ENCODE results near the gene MLLT10. TPM values are rescaled to one million over a fixed set of nuclear protein-coding genes. Genes with fewer than 3 reads are reported as not detected.

Gene MLLT10
- total and polyA plus RNA-seq, 2 donors (not counting 3 experiments of a cell fraction or from before 2014, with no cell fraction given): 35.4 to 54.0 TPM

GRCh38 chr10:21705142-21705827, 171.3 kb downstream of the MLLT10 start:
- H3K79me2 ChIP-seq (ENCODE audit: control insufficient read depth, insufficient read depth, low read length): peaks cover 44% of the 10 kb centered on the region
- no peaks in the 10 kb centered on the region for H3K27me3 ChIP-seq (ENCODE audit: control insufficient read depth in 2 of 2, insufficient read depth in 2 of 2, low read length in 2 of 2)
- dilution Hi-C loops (cut with MboI; ENCODE audit: extremely low pct_ligation_motif_present, low sequenced_read_pairs) (no loop called here), intact Hi-C loops (cut with micrococcal nuclease) (no loop called here)
- no peaks in the 10 kb centered on the region for H3K9me3 ChIP-seq (replicated peaks; ENCODE audit: control insufficient read depth, insufficient read depth, low read length)
- ChIA-PET POLR2A (no interaction called here), CTCF (interaction anchor here (0.6 to 1.2 kb wide), 3 partner anchors 9 to 155 kb away, joined by 3 read pairs; no protein-coding TSS in a partner anchor)
- BruUV-seq (replicated peaks): no TSS peak
- no peaks in the 10 kb centered on the region for H3K36me3 ChIP-seq (ENCODE audit: control insufficient read depth in 2 of 2, extremely low read depth in 1 of 2, insufficient read depth in 2 of 2, low read length in 2 of 2)
- no peak for FAIRE-seq
- no peak overlapping the region for H3K27ac ChIP-seq (ENCODE audit: insufficient read depth, low read depth, low read length)
- H3K9ac ChIP-seq (replicated peaks; ENCODE audit: extremely low read depth, insufficient read depth, low read length): no peak overlapping the region
- TF ChIP-seq JUN (IDR thresholded peaks at IDR 0.05; ENCODE audit: borderline replicate concordance, insufficient read depth, insufficient read length, low read depth): no peak
- TF ChIP-seq MYC (IDR thresholded peaks at IDR 0.05; ENCODE audit: low read depth, low read length): no peak
- TF ChIP-seq FOS (IDR thresholded peaks at IDR 0.05; ENCODE audit: borderline replicate concordance, insufficient read depth, low read length): no peak
- no peak for TF ChIP-seq EZH2 (IDR thresholded peaks at IDR 0.05; ENCODE audit: borderline replicate concordance, low read depth, low read length, severe bottlenecking)
- TF ChIP-seq POLR2A (IDR thresholded peaks at IDR 0.05; ENCODE audit: low read depth, low read length): no peak
- no peak for TF ChIP-seq CTCF (IDR thresholded peaks at IDR 0.05; ENCODE audit: extremely low read depth in 1 of 2, insufficient read depth in 1 of 2, low read depth in 1 of 2, low read length in 2 of 2)
- no peak for TF ChIP-seq GATA2 (IDR thresholded peaks at IDR 0.05; ENCODE audit: insufficient read depth, insufficient read length, low read depth, low read length)
- TF ChIP-seq MAX (IDR thresholded peaks at IDR 0.05; ENCODE audit: insufficient read depth, insufficient read length): no peak
- TF ChIP-seq POLR2AphosphoS5 (IDR thresholded peaks at IDR 0.05; ENCODE audit: insufficient read depth, low read depth, low read length): no peak
- peaks cover 4% of the 10 kb centered on the region for H4K20me1 ChIP-seq (replicated peaks; ENCODE audit: control insufficient read depth, extremely low read depth, insufficient read depth, low read length)
- no peak overlapping the region for H2AFZ ChIP-seq (ENCODE audit: low read depth, low read length)
- no peak for DNase-seq (ENCODE audit: low read depth, low spot score)
- H3K4me2 ChIP-seq (ENCODE audit: insufficient read depth, low read length): no peak overlapping the region
- no peak overlapping the region for H3K4me3 ChIP-seq (replicated peaks in 1 of 3; ENCODE audit: insufficient read depth in 1 of 3, low read depth in 1 of 3, low read length in 3 of 3)
- H3K9me1 ChIP-seq (replicated peaks; ENCODE audit: control insufficient read depth, extremely low read depth, insufficient read depth, low read length): no peaks in the 10 kb centered on the region
- peaks cover 6% of the 10 kb centered on the region for H3K4me1 ChIP-seq (ENCODE audit: control insufficient read depth, extremely low read depth, insufficient read depth, low read length)

All from endothelial cell of umbilical vein (primary cell).